Measurements from ENCODE around the gene TRIO. TPM values are rescaled to one million over a fixed set of nuclear protein-coding genes. Genes with fewer than 3 reads are reported as not detected.

TRIO gene
- total RNA-seq, 1 experiment from 2014 or later = 136 TPM

DNA sequence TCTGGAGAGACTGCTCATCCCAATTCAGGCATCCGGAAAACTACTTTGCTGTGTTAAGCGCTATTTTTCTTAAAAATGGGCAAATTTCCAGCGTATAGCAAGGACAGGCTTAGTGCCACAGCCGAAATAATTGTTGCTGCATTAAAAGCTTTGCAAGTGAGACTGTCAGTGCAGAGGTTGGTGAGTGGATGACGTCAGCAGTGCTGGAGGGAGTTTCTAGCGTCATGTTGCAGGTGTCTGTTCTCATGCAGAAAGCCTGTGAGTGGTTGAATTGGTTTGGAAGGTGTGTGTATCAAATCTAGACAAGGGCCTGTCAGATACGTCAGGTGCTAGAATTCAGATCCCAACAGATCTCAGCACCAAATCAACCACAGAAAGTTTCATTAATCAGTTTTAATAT lies 204.4 kb downstream of the TRIO start:
- no peak overlapping the region for H3K4me3 Mint-ChIP-seq (ENCODE audit: unreplicated experiment)
- ChIA-PET POLR2A (no interaction called here), CTCF (interaction anchor here (0.5 to 1.0 kb wide), 2 partner anchors 16 to 319 kb away, joined by 3 to 4 read pairs; no protein-coding TSS in a partner anchor)
- no peak overlapping the region for H3K27ac Mint-ChIP-seq (ENCODE audit: low read depth, unreplicated experiment)
- no peak for DNase-seq (ENCODE audit: unreplicated experiment)
- BruUV-seq (replicated peaks) = no TSS peak
- peaks cover 57% of the 10 kb centered on the region for H3K36me3 Mint-ChIP-seq (ENCODE audit: insufficient read depth, unreplicated experiment)
- H3K27me3 Mint-ChIP-seq (ENCODE audit: insufficient read depth, unreplicated experiment) = no peaks in the 10 kb centered on the region
- H3K4me1 Mint-ChIP-seq (ENCODE audit: insufficient read depth, unreplicated experiment) = no peaks in the 10 kb centered on the region
- H3K9me3 Mint-ChIP-seq (ENCODE audit: unreplicated experiment) = no peaks in the 10 kb centered on the region
- TF ChIP-seq, protein P1, sequence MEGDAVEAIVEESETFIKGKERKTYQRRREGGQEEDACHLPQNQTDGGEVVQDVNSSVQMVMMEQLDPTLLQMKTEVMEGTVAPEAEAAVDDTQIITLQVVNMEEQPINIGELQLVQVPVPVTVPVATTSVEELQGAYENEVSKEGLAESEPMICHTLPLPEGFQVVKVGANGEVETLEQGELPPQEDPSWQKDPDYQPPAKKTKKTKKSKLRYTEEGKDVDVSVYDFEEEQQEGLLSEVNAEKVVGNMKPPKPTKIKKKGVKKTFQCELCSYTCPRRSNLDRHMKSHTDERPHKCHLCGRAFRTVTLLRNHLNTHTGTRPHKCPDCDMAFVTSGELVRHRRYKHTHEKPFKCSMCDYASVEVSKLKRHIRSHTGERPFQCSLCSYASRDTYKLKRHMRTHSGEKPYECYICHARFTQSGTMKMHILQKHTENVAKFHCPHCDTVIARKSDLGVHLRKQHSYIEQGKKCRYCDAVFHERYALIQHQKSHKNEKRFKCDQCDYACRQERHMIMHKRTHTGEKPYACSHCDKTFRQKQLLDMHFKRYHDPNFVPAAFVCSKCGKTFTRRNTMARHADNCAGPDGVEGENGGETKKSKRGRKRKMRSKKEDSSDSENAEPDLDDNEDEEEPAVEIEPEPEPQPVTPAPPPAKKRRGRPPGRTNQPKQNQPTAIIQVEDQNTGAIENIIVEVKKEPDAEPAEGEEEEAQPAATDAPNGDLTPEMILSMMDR (IDR thresholded peaks at IDR 0.05; ENCODE audit: unreplicated experiment) = no peak
- intact Hi-C loops (cut with micrococcal nuclease) = no loop called here

DNA sequence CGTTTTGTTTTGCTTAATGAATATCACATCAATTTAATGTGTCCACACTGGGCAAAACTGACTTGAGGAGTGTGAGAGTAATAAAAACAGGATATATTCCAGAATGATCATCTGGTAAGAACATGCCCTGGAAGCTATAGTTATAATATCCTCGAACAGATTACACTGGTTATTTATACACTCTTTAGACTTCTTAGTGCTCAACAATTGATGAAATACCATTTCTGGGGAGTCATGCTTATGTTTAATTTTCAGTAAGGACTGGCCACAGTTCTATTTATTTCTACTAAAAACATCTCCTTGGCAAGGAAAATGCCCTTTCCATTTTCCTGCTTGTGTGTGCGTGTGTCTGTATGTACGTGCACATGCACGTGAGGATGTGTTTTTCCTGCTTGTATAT lies 205.0 kb downstream of the TRIO start:
- H3K4me3 Mint-ChIP-seq (ENCODE audit: unreplicated experiment) = no peak overlapping the region
- H3K27ac Mint-ChIP-seq (ENCODE audit: low read depth, unreplicated experiment) = no peak overlapping the region
- ChIA-PET POLR2A (no interaction called here), CTCF (interaction anchor here (0.5 to 1.0 kb wide), 2 partner anchors 15 to 318 kb away, joined by 3 to 4 read pairs; no protein-coding TSS in a partner anchor)
- TF ChIP-seq, protein P1 (IDR thresholded peaks at IDR 0.05; ENCODE audit: unreplicated experiment) = no peak
- peaks cover 50% of the 10 kb centered on the region for H3K36me3 Mint-ChIP-seq (ENCODE audit: insufficient read depth, unreplicated experiment)
- no peaks in the 10 kb centered on the region for H3K27me3 Mint-ChIP-seq (ENCODE audit: insufficient read depth, unreplicated experiment)
- H3K4me1 Mint-ChIP-seq (ENCODE audit: insufficient read depth, unreplicated experiment) = no peaks in the 10 kb centered on the region
- no TSS peak for BruUV-seq (replicated peaks)
- DNase-seq (ENCODE audit: unreplicated experiment) = no peak
- H3K9me3 Mint-ChIP-seq (ENCODE audit: unreplicated experiment) = no peaks in the 10 kb centered on the region
- intact Hi-C loops (cut with micrococcal nuclease) = no loop called here

DNA sequence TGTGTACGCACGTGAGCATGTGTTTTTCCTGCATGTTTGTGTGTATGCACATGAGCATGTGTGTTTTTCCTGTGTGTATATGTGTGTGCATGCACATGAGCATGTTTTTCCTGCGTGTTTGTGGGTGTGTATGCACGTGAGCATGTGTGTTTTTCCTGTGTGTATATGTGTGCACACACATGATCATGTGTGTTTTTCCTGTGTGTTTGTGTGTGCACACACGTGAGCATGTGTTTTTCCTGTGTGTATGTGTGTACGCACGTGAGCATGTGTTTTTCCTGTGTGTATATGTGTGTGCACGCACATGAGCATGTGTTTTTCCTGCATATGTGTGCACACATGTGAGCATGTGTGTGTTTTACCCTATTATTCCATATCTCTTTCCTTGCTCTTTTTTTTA lies 205.9 kb downstream of the TRIO start:
- intact Hi-C loops (cut with micrococcal nuclease) = no loop called here

DNA sequence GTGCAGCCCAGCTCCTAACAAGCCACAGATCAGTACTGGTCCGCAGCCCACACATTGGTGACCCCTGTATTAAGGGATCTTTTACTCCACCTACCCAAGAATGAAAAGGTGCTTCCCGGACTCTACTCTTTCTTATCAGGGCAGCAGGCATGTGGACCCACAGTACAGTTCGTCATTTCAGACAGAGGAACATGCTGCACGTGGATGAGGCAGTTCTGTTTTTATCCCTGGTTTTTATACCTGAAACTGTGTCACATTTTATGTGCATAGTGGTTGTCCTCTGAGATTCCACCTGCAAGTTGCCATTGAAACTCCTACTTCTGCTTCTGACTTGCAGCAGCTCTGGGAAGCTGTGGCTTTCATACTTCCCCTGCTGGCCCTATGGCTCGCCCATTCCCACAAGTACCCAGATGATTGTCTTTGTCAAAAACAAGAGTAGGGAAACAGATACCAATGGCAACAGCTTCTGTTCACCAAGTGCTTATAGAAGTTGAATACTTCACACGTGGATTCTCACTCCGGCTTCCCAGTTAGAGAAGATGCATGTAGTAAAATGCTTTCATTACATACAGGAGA lies 208.0 kb downstream of the TRIO start:
- intact Hi-C loops (cut with micrococcal nuclease) = no loop called here
- CTCF ChIA-PET = interaction anchor here (0.5 to 2.2 kb wide), 25 partner anchors 9 to 374 kb away, joined by 3 to 43 read pairs (median 4); no protein-coding TSS in a partner anchor
- TF ChIP-seq, protein P1 (IDR thresholded peaks at IDR 0.05; ENCODE audit: unreplicated experiment) = no peak
- Mint-ChIP-seq H3K4me3 (ENCODE audit: unreplicated experiment) (no peak overlapping the region), H3K4me1 (ENCODE audit: insufficient read depth, unreplicated experiment) (no peaks in the 10 kb centered on the region), H3K27me3 (ENCODE audit: insufficient read depth, unreplicated experiment) (no peaks in the 10 kb centered on the region), H3K9me3 (ENCODE audit: unreplicated experiment) (no peaks in the 10 kb centered on the region), H3K36me3 (ENCODE audit: insufficient read depth, unreplicated experiment) (peaks cover 40% of the 10 kb centered on the region), H3K27ac (ENCODE audit: low read depth, unreplicated experiment) (no peak overlapping the region)
- no TSS peak for BruUV-seq (replicated peaks)
- no peak for DNase-seq (ENCODE audit: unreplicated experiment)
- POLR2A ChIA-PET = no interaction called here

More for the DNA sequence above, 205.9 kb downstream of the TRIO start:
- Mint-ChIP-seq H3K4me3 (ENCODE audit: unreplicated experiment) (no peak overlapping the region), H3K9me3 (ENCODE audit: unreplicated experiment) (no peaks in the 10 kb centered on the region), H3K27ac (ENCODE audit: low read depth, unreplicated experiment) (no peak overlapping the region), H3K36me3 (ENCODE audit: insufficient read depth, unreplicated experiment) (peaks cover 44% of the 10 kb centered on the region), H3K27me3 (ENCODE audit: insufficient read depth, unreplicated experiment) (no peaks in the 10 kb centered on the region), H3K4me1 (ENCODE audit: insufficient read depth, unreplicated experiment) (no peaks in the 10 kb centered on the region)
- TF ChIP-seq, protein P1 (IDR thresholded peaks at IDR 0.05; ENCODE audit: unreplicated experiment) = no peak
- CTCF ChIA-PET = interaction anchor here (0.6 to 1.9 kb wide), 3 partner anchors 9 to 43 kb away, joined by 3 to 4 read pairs (median 3); no protein-coding TSS in a partner anchor
- no TSS peak for BruUV-seq (replicated peaks)
- POLR2A ChIA-PET = no interaction called here
- DNase-seq (ENCODE audit: unreplicated experiment) = no peak

Measured in MCF 10A (cell line).